Hypothalamus (tissue), 51 donors: Measurements from ENCODE around the gene USO1.
A peak's percentile ranks its signal among the peaks of the same experiment; 100 is the strongest.

ENCODE experiments used
- DNase-seq, 51 donors: peaks; one replicate each; lab custom pipeline; 2025; lab: John Stamatoyannopoulos, UW

USO1 gene

GRCh38 chr4:75841641-75842520 is 117.5 kb downstream of the USO1 start:
- no peak for DNase-seq

- no peak for DNase-seq
These were observed 119.2 kb downstream of the USO1 start for GRCh38 chr4:75843596-75843995.

GRCh38 chr4:75844151-75844662 is 119.8 kb downstream of the USO1 start:
- DNase-seq: no peak

- DNase-seq: no peak
These were observed 121.6 kb downstream of the USO1 start for GRCh38 chr4:75845992-75846391.

- peak in 5 of 51 donors; percentile 4 to 37 (median 17) for DNase-seq
These were observed 123.9 kb downstream of the USO1 start for GRCh38 chr4:75848171-75848760.

GRCh38 chr4:75848891-75849290 is 124.5 kb downstream of the USO1 start:
- DNase-seq: no peak

GRCh38 chr4:75849461-75849860 is 125.1 kb downstream of the USO1 start:
- DNase-seq: no peak

- DNase-seq: no peak
These were observed 134.3 kb downstream of the USO1 start for GRCh38 chr4:75858721-75859120.

- no peak for DNase-seq
These were observed 136.2 kb downstream of the USO1 start for GRCh38 chr4:75860606-75861005.
